H1 (cell line): ENCODE measurements around the gene PKP1. TPM values are rescaled to one million over a fixed set of nuclear protein-coding genes. Genes with fewer than 3 reads are reported as not detected.
A peak's percentile ranks its signal among the peaks of the same experiment; 100 is the strongest.

Experiments used
- ASH2L ChIP-seq: fragments of 200-600, 300-600 bp; sonication (generic); IDR thresholded peaks from one replicate; pipeline ENCODE4 v1.7.1; 2017; ENCODE audit warnings: low read length
- CTCF ChIP-seq, 3 experiments: IDR thresholded peaks; 1 replicate in 2 of 3; 2 replicates in 1 of 3; pipeline versions ENCODE4 v1.5.1 to v1.6.1; 2011; ENCODE audit warnings: low read length in 3 of 3, mild to moderate bottlenecking in 3 of 3, inconsistent platforms in 2 of 3, low read depth in 1 of 3, moderate library complexity in 1 of 3; ENCODE audit not compliant: insufficient read depth in 1 of 3; ENCODE audit errors: control extremely low read depth in 1 of 3
- GABPA ChIP-seq: IDR thresholded peaks from 2 replicates; pipeline ENCODE4 v1.6.1; 2011; ENCODE audit warnings: mild to moderate bottlenecking, low read length, moderate library complexity, borderline replicate concordance; ENCODE audit not compliant: insufficient read depth
- HDAC2 ChIP-seq, 2 experiments: fragments of 300-600 bp in 1 of 2; sonication (generic) in 1 of 2; IDR thresholded peaks; 2 replicates each; pipeline ENCODE4 v1.6.1; 2011 to 2012; ENCODE audit warnings: low read depth in 2 of 2, low read length in 2 of 2, mild to moderate bottlenecking in 2 of 2, moderate library complexity in 2 of 2, borderline replicate concordance in 1 of 2, inconsistent platforms in 1 of 2
- KDM1A ChIP-seq: fragments of 200-600, 300-600 bp; sonication (generic); IDR thresholded peaks from 2 replicates; pipeline ENCODE4 v1.7.1; 2016; ENCODE audit warnings: mild to moderate bottlenecking, low read length, borderline replicate concordance
- RAD21 ChIP-seq, 2 experiments: IDR thresholded peaks in 1 of 2; conservative IDR thresholded peaks in 1 of 2; 2 replicates each; pipeline ENCODE4 v1.6.1; 2011; ENCODE audit warnings: low read depth in 2 of 2, low read length in 2 of 2, improper control_type of control experiment in 1 of 2, inconsistent platforms in 1 of 2, mild to moderate bottlenecking in 1 of 2, moderate library complexity in 1 of 2
- RBBP5 ChIP-seq: IDR thresholded peaks from 2 replicates; pipeline ENCODE4 v1.7.1; 2012; ENCODE audit warnings: low read depth, mild to moderate bottlenecking, inconsistent platforms, low read length, moderate library complexity, borderline replicate concordance
- TAF1 ChIP-seq: IDR thresholded peaks from 2 replicates; pipeline ENCODE4 v1.6.1; 2011; ENCODE audit warnings: mild to moderate bottlenecking, low read depth, low read length
- TBP ChIP-seq: IDR thresholded peaks from 2 replicates; pipeline ENCODE4 v1.6.1; 2011; ENCODE audit warnings: low read depth, low read length, improper control_type of control experiment
- polyA plus RNA-seq, 7 experiments: library from polyadenylated mRNA; depleted of rRNA in 3 of 7; stranded (reverse) in 5 of 7; unstranded in 2 of 7; fragments of >200 nt in 5 of 7; fragments of 200-250 nt in 2 of 7; gene quantifications; 1 replicate in 5 of 7; 2 replicates in 1 of 7; 4 replicates in 1 of 7; pipeline versions ENCODE4 v1.2.1 to v1.2.3, GENCODE V29; 2011 to 2013; ENCODE audit warnings: missing spikeins in 2 of 7, mixed read lengths in 2 of 7
- total RNA-seq: library from RNA; stranded (reverse); fragmentation: NEBNext Ultra II Directional; extraction: Animal tissue kit (Norgen Biotek cat#: 25700); gene quantifications from 2 replicates; pipeline ENCODE4 v1.2.1, GENCODE V29; 2021

Gene PKP1
- total and polyA plus RNA-seq, 2 of the 8 experiments (the other 6 are each of a cell fraction or from before 2014, with no cell fraction given): 0.21 to 0.95 TPM

- no peak for TF ChIP-seq HDAC2 (IDR thresholded peaks at IDR 0.05; ENCODE audit: borderline replicate concordance in 1 of 2, low read depth in 2 of 2, low read length in 2 of 2)
- no peak for TF ChIP-seq RBBP5
- no peak for TF ChIP-seq TAF1
- no peak for TF ChIP-seq KDM1A
- peak; percentile 82 to 86 (median 85) for TF ChIP-seq CTCF (IDR thresholded peaks at IDR 0.05; ENCODE audit: control extremely low read depth in 1 of 3, insufficient read depth in 1 of 3, low read depth in 1 of 3, low read length in 3 of 3)
- peak; percentile 77 to 82 for TF ChIP-seq RAD21 (IDR thresholded peaks at IDR 0.05 in 1 of 2, conservative IDR thresholded peaks at IDR 0.05 in 1 of 2; ENCODE audit: low read depth in 2 of 2, low read length in 2 of 2)
- TF ChIP-seq TBP: no peak
- no peak for TF ChIP-seq ASH2L
- TF ChIP-seq GABPA: no peak
These were observed 64.9 kb downstream of the PKP1 start (continued) for GRCh38 chr1:201348211-201348566.
